HG03045 (cell line): ENCODE data around the gene VAMP7.
"Not testable (repeated sequence)": the region's sequence is repeated elsewhere in the genome, so short reads cannot be mapped to it uniquely, and the experiment has no call there.

Experiments
- ATAC-seq: cut with Tn5 transposase; IDR thresholded peaks from one replicate; pipeline ENCODE4 v1.9.1; 2021; ENCODE audit warnings: mild to moderate bottlenecking, moderate library complexity; ENCODE audit not compliant: unreplicated experiment

VAMP7 gene

GRCh38 chrX:155900765-155901164 is 19.6 kb downstream of the VAMP7 start:
- no peak for ATAC-seq

- not testable (repeated sequence) for ATAC-seq
Observed at GRCh38 chrX:155907661-155908060, 26.5 kb downstream of the VAMP7 start.

- no peak for ATAC-seq
Observed at GRCh38 chrX:155923200-155923599, 42.1 kb downstream of the VAMP7 start.

GRCh38 chrX:155930852-155931618 is 49.9 kb downstream of the VAMP7 start:
- ATAC-seq, result not testable (repeated sequence)

GRCh38 chrX:155938132-155938531 is 57.0 kb downstream of the VAMP7 start:
- ATAC-seq, result no peak

GRCh38 chrX:155949098-155949497 is 68.0 kb downstream of the VAMP7 start:
- ATAC-seq, result no peak

- no peak for ATAC-seq
Observed at GRCh38 chrX:155951237-155951789, 70.2 kb downstream of the VAMP7 start.

- no peak for ATAC-seq
Observed at GRCh38 chrX:155953055-155953454, 71.9 kb downstream of the VAMP7 start.

- no peak for ATAC-seq
Observed at GRCh38 chrX:155954793-155955192, 73.6 kb downstream of the VAMP7 start.

GRCh38 chrX:155956099-155956498 is 75.0 kb downstream of the VAMP7 start:
- no peak for ATAC-seq

- ATAC-seq, result no peak
Observed at GRCh38 chrX:155956649-155957048, 75.5 kb downstream of the VAMP7 start.

GRCh38 chrX:155957843-155958242 is 76.7 kb downstream of the VAMP7 start:
- no peak for ATAC-seq

GRCh38 chrX:155959018-155959587 is 78.0 kb downstream of the VAMP7 start:
- no peak for ATAC-seq

GRCh38 chrX:155962906-155963305 is 81.8 kb downstream of the VAMP7 start:
- no peak for ATAC-seq

- ATAC-seq, result no peak
Observed at GRCh38 chrX:155966876-155967275, 85.7 kb downstream of the VAMP7 start.

GRCh38 chrX:155967653-155968325 is 86.6 kb downstream of the VAMP7 start:
- no peak for ATAC-seq

- no peak for ATAC-seq
Observed at GRCh38 chrX:155968326-155968661, 87.1 kb downstream of the VAMP7 start.

- ATAC-seq, result no peak
Observed at GRCh38 chrX:155968791-155969190, 87.6 kb downstream of the VAMP7 start.

GRCh38 chrX:155971658-155972057 is 90.5 kb downstream of the VAMP7 start:
- ATAC-seq, result not testable (repeated sequence)

GRCh38 chrX:155972241-155972640 is 91.1 kb downstream of the VAMP7 start:
- not testable (repeated sequence) for ATAC-seq

GRCh38 chrX:155983326-155983725 is 102.2 kb downstream of the VAMP7 start:
- no peak for ATAC-seq

GRCh38 chrX:155985208-155985607 is 104.1 kb downstream of the VAMP7 start:
- ATAC-seq, result no peak
